IMR-90 (cell line): ENCODE measurements around the gene ANKRD22. TPM values are rescaled to one million over a fixed set of nuclear protein-coding genes. Genes with fewer than 3 reads are reported as not detected.

Experiments used
- ATAC-seq: fragments of 200-7000 bp; cut with Tn5 transposase; 2 replicates; pipeline ENCODE4 v1.9.1; 2020; ENCODE audit warnings: low read depth, mild to moderate bottlenecking, moderate library complexity
- BruUV-seq: library from RNA; stranded (reverse); fragments of 400-500 nt; replicated peaks from 2 replicates; lab custom pipeline; 2021; lab: Mats Ljungman, UMichigan
- CTCF ChIA-PET: fragments of 300-600 bp; formaldehyde crosslinking; extraction: SDS; loops from one replicate; lab custom pipeline; 2021; ENCODE audit warnings: antibody characterized with exemption; lab: Yijun Ruan, JAX
- POLR2A ChIA-PET: fragments of 300-600 bp; sonication (Branson Sonifier 250); formaldehyde crosslinking; loops from one replicate; lab custom pipeline; 2022; ENCODE audit warnings: antibody characterized with exemption; ENCODE audit not compliant: unreplicated experiment; lab: Charles Lee
- DNase-seq: peaks from one replicate; pipeline ENCODE4 v3.0.0; 2013
- H2AFZ ChIP-seq: replicated peaks from 2 replicates; pipeline ENCODE3; 2013; ENCODE audit warnings: low read length, mild to moderate bottlenecking; ENCODE audit not compliant: poor library complexity
- H2AK5ac ChIP-seq: 2 replicates; pipeline ENCODE4 v1.6.1; 2013; ENCODE audit warnings: low read depth, low read length, inconsistent platforms
- H2AK9ac ChIP-seq: replicated peaks from 2 replicates; pipeline ENCODE3; 2013; ENCODE audit warnings: mild to moderate bottlenecking, low read depth, low read length, moderate library complexity; ENCODE audit not compliant: poor library complexity
- H2BK120ac ChIP-seq: 2 replicates; pipeline ENCODE4 v1.6.1; 2013; ENCODE audit warnings: low read depth, low read length, inconsistent platforms
- H2BK15ac ChIP-seq: 3 replicates; pipeline ENCODE4 v1.6.1; 2013; ENCODE audit warnings: low read depth, low read length, inconsistent platforms
- H2BK20ac ChIP-seq: 2 replicates; pipeline ENCODE4 v1.6.1; 2013; ENCODE audit warnings: low read depth, mild to moderate bottlenecking, inconsistent platforms, low read length, moderate library complexity
- H2BK5ac ChIP-seq: 2 replicates; pipeline ENCODE4 v1.6.1; 2013; ENCODE audit warnings: mild to moderate bottlenecking, low read depth, low read length, inconsistent platforms; ENCODE audit not compliant: poor library complexity, severe bottlenecking
- H3K14ac ChIP-seq: replicated peaks from 2 replicates; pipeline ENCODE4 v1.6.1; 2013; ENCODE audit warnings: low read depth, low read length, inconsistent platforms
- H3K18ac ChIP-seq: 2 replicates; pipeline ENCODE4 v1.6.1; 2013; ENCODE audit warnings: low read depth, low read length, control low read depth
- H3K23ac ChIP-seq: 2 replicates; pipeline ENCODE4 v1.6.1; 2013; ENCODE audit warnings: low read depth, low read length, inconsistent platforms
- H3K27ac ChIP-seq: 2 replicates; pipeline ENCODE4 v1.5.1; 2013; ENCODE audit warnings: mild to moderate bottlenecking, control low read depth, low read length; ENCODE audit not compliant: insufficient read depth
- H3K27me3 ChIP-seq: 2 replicates; pipeline ENCODE4 v1.6.1; 2013; ENCODE audit warnings: low read length; ENCODE audit not compliant: control insufficient read depth, insufficient read depth
- H3K36me3 ChIP-seq: 2 replicates; pipeline ENCODE4 v1.6.1; 2013; ENCODE audit warnings: low read length, mixed read lengths; ENCODE audit not compliant: control insufficient read depth, insufficient read depth
- H3K4ac ChIP-seq: 2 replicates; pipeline ENCODE4 v1.6.1; 2013; ENCODE audit warnings: low read depth, low read length, inconsistent platforms
- H3K4me1 ChIP-seq: 2 replicates; pipeline ENCODE4 v1.6.1; 2013; ENCODE audit warnings: low read length, mixed read lengths; ENCODE audit not compliant: control insufficient read depth, insufficient read depth
- H3K4me2 ChIP-seq: 2 replicates; pipeline ENCODE4 v1.6.1; 2013; ENCODE audit warnings: low read depth, mild to moderate bottlenecking, control low read depth, low read length, moderate library complexity
- H3K4me3 ChIP-seq: 2 replicates; pipeline ENCODE4 v1.5.1; 2013; ENCODE audit warnings: low read depth, mild to moderate bottlenecking, control low read depth, low read length, moderate library complexity; ENCODE audit not compliant: insufficient read depth
- H3K56ac ChIP-seq: 2 replicates; pipeline ENCODE4 v1.6.1; 2013; ENCODE audit warnings: low read length, inconsistent platforms; ENCODE audit not compliant: insufficient read depth; ENCODE audit errors: extremely low read depth
- H3K79me1 ChIP-seq, 2 experiments: 2 replicates each; pipeline ENCODE4 v1.6.1; 2013; ENCODE audit warnings: low read length in 2 of 2, inconsistent platforms in 1 of 2, low read depth in 1 of 2
- H3K9ac ChIP-seq: 2 replicates; pipeline ENCODE4 v1.6.1; 2013; ENCODE audit warnings: low read depth, low read length, control low read depth
- H3K9me1 ChIP-seq: 2 replicates; pipeline ENCODE4 v1.6.1; 2013; ENCODE audit warnings: low read length, inconsistent platforms; ENCODE audit not compliant: insufficient read depth
- H3K9me3 ChIP-seq: 2 replicates; pipeline ENCODE4 v1.6.1; 2013; ENCODE audit warnings: low read length; ENCODE audit not compliant: control insufficient read depth, insufficient read depth
- H4K20me1 ChIP-seq: 2 replicates; pipeline ENCODE4 v1.6.1; 2013; ENCODE audit warnings: low read length, inconsistent platforms; ENCODE audit not compliant: insufficient read depth
- H4K5ac ChIP-seq: 2 replicates; pipeline ENCODE4 v1.6.1; 2013; ENCODE audit warnings: mild to moderate bottlenecking, low read depth, low read length, control low read depth
- H4K8ac ChIP-seq, 2 experiments: 2 replicates each; pipeline ENCODE4 v1.6.1; 2013; ENCODE audit warnings: low read depth in 2 of 2, low read length in 2 of 2, control low read depth in 1 of 2, inconsistent platforms in 1 of 2
- H4K91ac ChIP-seq: 2 replicates; pipeline ENCODE4 v1.6.1; 2013; ENCODE audit warnings: low read depth, low read length, inconsistent platforms; ENCODE audit not compliant: insufficient read depth
- BHLHE40 ChIP-seq: fragments of 150-350 bp; IDR thresholded peaks from 2 replicates; pipeline ENCODE4 v1.6.1; 2016; ENCODE audit warnings: mild to moderate bottlenecking, low read depth, low read length
- CEBPB ChIP-seq: IDR thresholded peaks from 2 replicates; pipeline ENCODE4 v1.6.1; 2012; ENCODE audit warnings: low read depth, low read length, improper control_type of control experiment
- CHD1 ChIP-seq: IDR thresholded peaks from 2 replicates; pipeline ENCODE4 v1.6.1; 2012; ENCODE audit warnings: low read depth, low read length, improper control_type of control experiment
- FOS ChIP-seq: fragments of 150-350 bp; IDR thresholded peaks from 2 replicates; pipeline ENCODE4 v1.6.1; 2016; ENCODE audit warnings: low read depth, low read length
- MAFK ChIP-seq: IDR thresholded peaks from 2 replicates; pipeline ENCODE4 v1.6.1; 2012; ENCODE audit warnings: low read depth, low read length, improper control_type of control experiment
- MAZ ChIP-seq: IDR thresholded peaks from 2 replicates; pipeline ENCODE4 v1.6.1; 2012; ENCODE audit warnings: low read depth, mild to moderate bottlenecking, low read length, improper control_type of control experiment, moderate library complexity, borderline replicate concordance
- MXI1 ChIP-seq: IDR thresholded peaks from 2 replicates; pipeline ENCODE4 v1.6.1; 2012; ENCODE audit warnings: low read depth, mild to moderate bottlenecking, low read length, moderate library complexity, borderline replicate concordance
- NFE2L2 ChIP-seq: fragments of 150-350 bp; IDR thresholded peaks from 2 replicates; pipeline ENCODE4 v1.6.1; 2016; ENCODE audit warnings: low read depth, mild to moderate bottlenecking, low read length
- POLR2A ChIP-seq: IDR thresholded peaks from 2 replicates; pipeline ENCODE4 v1.6.1; 2012; ENCODE audit warnings: mild to moderate bottlenecking, low read depth, low read length
- RAD21 ChIP-seq: IDR thresholded peaks from 2 replicates; pipeline ENCODE4 v1.6.1; 2012; ENCODE audit warnings: low read length, improper control_type of control experiment
- RFX5 ChIP-seq: IDR thresholded peaks from 2 replicates; pipeline ENCODE4 v1.8.0; 2012; ENCODE audit warnings: low read depth, mild to moderate bottlenecking, low read length, moderate library complexity
- SMC3 ChIP-seq: fragments of 150-350 bp; IDR thresholded peaks from 2 replicates; pipeline ENCODE4 v1.6.1; 2016; ENCODE audit warnings: low read depth, mild to moderate bottlenecking, antibody characterized with exemption, low read length, moderate library complexity
- WGBS, 2 experiments: methylation state at CpG; one replicate each; pipeline versions ENCODE4 v1.1.5 to v1.1.7; 2013; ENCODE audit warnings: missing lambda C conversion rate in 2 of 2; ENCODE audit not compliant: insufficient read length in 1 of 2; ENCODE audit errors: extremely low coverage in 2 of 2; 5-methylcytosine and 5-hydroxymethylcytosine counted together
- dilution Hi-C: fragments of 300-500 bp; cut with HindIII; formaldehyde crosslinking; loops from one replicate; pipeline ENCODE4 v1.14.3; 2018; ENCODE audit warnings: low sequenced_read_pairs; ENCODE audit not compliant: unreplicated experiment
- in situ Hi-C: fragments of 300-500 bp; cut with MboI; formaldehyde crosslinking; loops from 3 replicates; pipeline ENCODE4 v1.14.3; 2019; ENCODE audit warnings: low sequenced_read_pairs, inconsistent platforms, mixed read lengths
- intact Hi-C: fragments of 100-400 bp; cut with micrococcal nuclease; formaldehyde crosslinking; loops from 2 replicates; pipeline ENCODE4 v1.10.0; 2022
- polyA plus RNA-seq, 3 experiments: library from polyadenylated mRNA; depleted of rRNA; stranded (reverse); fragments of >200 nt; gene quantifications; 2 replicates each; pipeline ENCODE4 v1.2.3, GENCODE V29; 2012; ENCODE audit warnings: low replicate concordance in 1 of 3
- total RNA-seq: library from RNA; depleted of rRNA; stranded (reverse); fragments of >200 nt; gene quantifications from 2 replicates; pipeline ENCODE4 v1.2.3, GENCODE V29; 2012
- TF ChIP-seq, protein P1 (sequence below): fragments of 150-350 bp; IDR thresholded peaks from 2 replicates; pipeline ENCODE4 v1.6.1; 2016; ENCODE audit warnings: low read depth, mild to moderate bottlenecking, low read length, moderate library complexity, borderline replicate concordance
- TF ChIP-seq, protein P2 (sequence below): conservative IDR thresholded peaks from 2 replicates; pipeline ENCODE4 v1.5.1; 2012; ENCODE audit warnings: mild to moderate bottlenecking, low read depth, low read length, improper control_type of control experiment
- TF ChIP-seq, protein P3 (sequence below): fragments of 150-350 bp; IDR thresholded peaks from 2 replicates; pipeline ENCODE4 v1.6.1; 2017; ENCODE audit warnings: mild to moderate bottlenecking, antibody characterized with exemption, low read length, low read depth

Gene ANKRD22
- total and polyA plus RNA-seq, 2 of the 4 experiments (the other 2 are of a cell fraction), result not detected

DNA sequence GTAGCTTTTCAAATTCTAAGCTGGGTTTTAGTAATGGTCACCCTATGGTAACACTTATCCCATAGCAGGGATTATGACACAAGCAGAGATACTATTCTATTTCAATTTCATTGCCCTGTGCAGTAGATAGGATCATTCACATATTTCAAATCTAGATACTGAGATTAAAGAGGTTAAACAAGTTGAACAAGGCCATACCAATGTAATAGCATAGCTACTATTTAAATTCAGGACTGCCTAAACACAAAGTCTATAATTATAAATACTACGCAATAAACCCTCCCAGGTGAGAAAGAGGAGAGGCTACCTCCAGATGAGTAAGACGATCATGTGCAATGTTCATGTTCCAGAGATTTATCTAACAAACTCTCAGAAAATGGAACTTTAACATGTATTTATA lies 48.0 kb downstream of the ANKRD22 start:
- H3K4me1 ChIP-seq, result 0 out of 2 replicates have a peak, but pooled peaks cover 2% of the 10 kb centered on the region
- no peak overlapping the region for H3K9ac ChIP-seq
- no peak overlapping the region for H2AK9ac ChIP-seq
- H3K18ac ChIP-seq, result no peak overlapping the region
- no peak overlapping the region for H2BK120ac ChIP-seq
- DNase-seq (no peak), ATAC-seq (no peak)
- no peak overlapping the region for H2BK20ac ChIP-seq
- dilution Hi-C loops (no loop called here), intact Hi-C loops (no loop called here), in situ Hi-C loops (no loop called here)
- H2AFZ ChIP-seq, result no peak overlapping the region
- no peaks in the 10 kb centered on the region for H3K9me3 ChIP-seq
- no peak overlapping the region for H2AK5ac ChIP-seq
- H3K79me1 ChIP-seq, result no peaks in the 10 kb centered on the region
- no peaks in the 10 kb centered on the region for H3K9me1 ChIP-seq
- H3K36me3 ChIP-seq, result no peaks in the 10 kb centered on the region
- H3K4ac ChIP-seq, result no peak overlapping the region
- H2BK5ac ChIP-seq, result no peak overlapping the region
- H3K27ac ChIP-seq, result no peak overlapping the region
- TF ChIP-seq MAZ (no peak), NFE2L2 (no peak), CEBPB (no peak), RAD21 (no peak), CHD1 (no peak), MXI1 (no peak), POLR2A (no peak), BHLHE40 (no peak), FOS (no peak), MAFK (no peak), RFX5 (no peak), SMC3 (no peak)
- TF ChIP-seq, protein P1, sequence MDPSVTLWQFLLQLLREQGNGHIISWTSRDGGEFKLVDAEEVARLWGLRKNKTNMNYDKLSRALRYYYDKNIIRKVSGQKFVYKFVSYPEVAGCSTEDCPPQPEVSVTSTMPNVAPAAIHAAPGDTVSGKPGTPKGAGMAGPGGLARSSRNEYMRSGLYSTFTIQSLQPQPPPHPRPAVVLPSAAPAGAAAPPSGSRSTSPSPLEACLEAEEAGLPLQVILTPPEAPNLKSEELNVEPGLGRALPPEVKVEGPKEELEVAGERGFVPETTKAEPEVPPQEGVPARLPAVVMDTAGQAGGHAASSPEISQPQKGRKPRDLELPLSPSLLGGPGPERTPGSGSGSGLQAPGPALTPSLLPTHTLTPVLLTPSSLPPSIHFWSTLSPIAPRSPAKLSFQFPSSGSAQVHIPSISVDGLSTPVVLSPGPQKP, result no peak
- TF ChIP-seq, protein P2, sequence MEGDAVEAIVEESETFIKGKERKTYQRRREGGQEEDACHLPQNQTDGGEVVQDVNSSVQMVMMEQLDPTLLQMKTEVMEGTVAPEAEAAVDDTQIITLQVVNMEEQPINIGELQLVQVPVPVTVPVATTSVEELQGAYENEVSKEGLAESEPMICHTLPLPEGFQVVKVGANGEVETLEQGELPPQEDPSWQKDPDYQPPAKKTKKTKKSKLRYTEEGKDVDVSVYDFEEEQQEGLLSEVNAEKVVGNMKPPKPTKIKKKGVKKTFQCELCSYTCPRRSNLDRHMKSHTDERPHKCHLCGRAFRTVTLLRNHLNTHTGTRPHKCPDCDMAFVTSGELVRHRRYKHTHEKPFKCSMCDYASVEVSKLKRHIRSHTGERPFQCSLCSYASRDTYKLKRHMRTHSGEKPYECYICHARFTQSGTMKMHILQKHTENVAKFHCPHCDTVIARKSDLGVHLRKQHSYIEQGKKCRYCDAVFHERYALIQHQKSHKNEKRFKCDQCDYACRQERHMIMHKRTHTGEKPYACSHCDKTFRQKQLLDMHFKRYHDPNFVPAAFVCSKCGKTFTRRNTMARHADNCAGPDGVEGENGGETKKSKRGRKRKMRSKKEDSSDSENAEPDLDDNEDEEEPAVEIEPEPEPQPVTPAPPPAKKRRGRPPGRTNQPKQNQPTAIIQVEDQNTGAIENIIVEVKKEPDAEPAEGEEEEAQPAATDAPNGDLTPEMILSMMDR, result no peak
- TF ChIP-seq, protein P3, sequence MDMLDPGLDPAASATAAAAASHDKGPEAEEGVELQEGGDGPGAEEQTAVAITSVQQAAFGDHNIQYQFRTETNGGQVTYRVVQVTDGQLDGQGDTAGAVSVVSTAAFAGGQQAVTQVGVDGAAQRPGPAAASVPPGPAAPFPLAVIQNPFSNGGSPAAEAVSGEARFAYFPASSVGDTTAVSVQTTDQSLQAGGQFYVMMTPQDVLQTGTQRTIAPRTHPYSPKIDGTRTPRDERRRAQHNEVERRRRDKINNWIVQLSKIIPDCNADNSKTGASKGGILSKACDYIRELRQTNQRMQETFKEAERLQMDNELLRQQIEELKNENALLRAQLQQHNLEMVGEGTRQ, result no peak
- no TSS peak for BruUV-seq
- H2BK15ac ChIP-seq, result no peak overlapping the region
- no peak overlapping the region for H3K4me2 ChIP-seq
- H3K23ac ChIP-seq, result no peak overlapping the region
- no peak overlapping the region for H4K91ac ChIP-seq
- H3K27me3 ChIP-seq, result peaks cover 5% of the 10 kb centered on the region
- no peak overlapping the region for H4K5ac ChIP-seq
- no CpG with 5 or more reads among the region's 2 CpGs for WGBS, 2 experiments
- no peak overlapping the region for H3K56ac ChIP-seq
- POLR2A ChIA-PET, result no interaction called here
- CTCF ChIA-PET, result no interaction called here
- no peak overlapping the region for H3K14ac ChIP-seq
- H3K4me3 ChIP-seq, result no peak overlapping the region
- no peak overlapping the region for H4K8ac ChIP-seq
- no peaks in the 10 kb centered on the region for H4K20me1 ChIP-seq
